ENCODE data around the gene SRSF6. TPM values are rescaled to one million over a fixed set of nuclear protein-coding genes. Genes with fewer than 3 reads are reported as not detected.

The SRSF6 gene
- total RNA-seq, 1 donor from 2014 or later: 68.1 TPM

DNA sequence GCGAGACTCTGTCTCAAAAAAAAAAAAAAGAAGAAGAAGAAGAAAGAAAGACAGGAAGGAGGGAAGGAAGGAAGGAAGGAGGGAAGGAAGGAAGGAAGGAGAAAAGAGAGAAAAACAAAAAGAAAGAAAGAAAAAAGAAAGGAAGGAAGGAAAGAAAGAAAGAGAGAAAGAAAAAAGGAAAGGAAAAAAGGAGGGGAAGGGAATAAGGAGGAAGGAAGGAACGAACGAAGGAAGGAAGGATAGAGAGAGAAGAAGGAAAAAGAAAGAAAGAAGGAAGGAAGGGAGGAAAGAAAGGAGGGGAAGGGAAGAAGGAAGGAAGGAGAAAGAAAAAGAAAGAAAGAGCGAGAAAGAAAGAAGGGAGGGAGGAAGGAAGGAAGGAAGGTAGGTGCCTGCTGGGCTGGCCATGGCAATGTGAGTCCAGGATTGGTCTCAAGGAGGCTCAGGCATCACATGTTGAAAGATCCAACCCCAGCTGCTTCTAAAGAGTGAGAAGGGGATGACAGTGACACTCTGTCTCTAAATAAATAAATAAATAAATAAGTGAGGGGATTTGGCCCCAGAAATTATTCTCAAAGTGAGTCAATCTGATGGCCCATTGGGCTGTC is 24.3 kb upstream of the SRSF6 start:
- TF ChIP-seq, protein P1, sequence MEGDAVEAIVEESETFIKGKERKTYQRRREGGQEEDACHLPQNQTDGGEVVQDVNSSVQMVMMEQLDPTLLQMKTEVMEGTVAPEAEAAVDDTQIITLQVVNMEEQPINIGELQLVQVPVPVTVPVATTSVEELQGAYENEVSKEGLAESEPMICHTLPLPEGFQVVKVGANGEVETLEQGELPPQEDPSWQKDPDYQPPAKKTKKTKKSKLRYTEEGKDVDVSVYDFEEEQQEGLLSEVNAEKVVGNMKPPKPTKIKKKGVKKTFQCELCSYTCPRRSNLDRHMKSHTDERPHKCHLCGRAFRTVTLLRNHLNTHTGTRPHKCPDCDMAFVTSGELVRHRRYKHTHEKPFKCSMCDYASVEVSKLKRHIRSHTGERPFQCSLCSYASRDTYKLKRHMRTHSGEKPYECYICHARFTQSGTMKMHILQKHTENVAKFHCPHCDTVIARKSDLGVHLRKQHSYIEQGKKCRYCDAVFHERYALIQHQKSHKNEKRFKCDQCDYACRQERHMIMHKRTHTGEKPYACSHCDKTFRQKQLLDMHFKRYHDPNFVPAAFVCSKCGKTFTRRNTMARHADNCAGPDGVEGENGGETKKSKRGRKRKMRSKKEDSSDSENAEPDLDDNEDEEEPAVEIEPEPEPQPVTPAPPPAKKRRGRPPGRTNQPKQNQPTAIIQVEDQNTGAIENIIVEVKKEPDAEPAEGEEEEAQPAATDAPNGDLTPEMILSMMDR (IDR thresholded peaks at IDR 0.05; ENCODE audit: insufficient read depth, low read length, poor library complexity, severe bottlenecking): no peak
- H3K4me3 ChIP-seq (ENCODE audit: low read depth, low read length): no peak overlapping the region
- DNase-seq (ENCODE audit: low read depth): no peak
- peaks cover 4% of the 10 kb centered on the region for H3K27me3 ChIP-seq (ENCODE audit: control insufficient read depth, insufficient read depth, low read length)
- no peaks in the 10 kb centered on the region for H3K36me3 ChIP-seq (ENCODE audit: control insufficient read depth, insufficient read depth, low read length)

GRCh38 chr20:43434565-43434964 is 23.1 kb upstream of the SRSF6 start:
- Histone ChIP-seq H3K27me3 (ENCODE audit: control insufficient read depth, insufficient read depth, low read length) (peaks cover 4% of the 10 kb centered on the region), H3K36me3 (ENCODE audit: control insufficient read depth, insufficient read depth, low read length) (no peaks in the 10 kb centered on the region), H3K4me3 (ENCODE audit: low read depth, low read length) (no peak overlapping the region)
- no peak for DNase-seq (ENCODE audit: low read depth)
- TF ChIP-seq, protein P1 (IDR thresholded peaks at IDR 0.05; ENCODE audit: insufficient read depth, low read length, poor library complexity, severe bottlenecking): no peak

DNA sequence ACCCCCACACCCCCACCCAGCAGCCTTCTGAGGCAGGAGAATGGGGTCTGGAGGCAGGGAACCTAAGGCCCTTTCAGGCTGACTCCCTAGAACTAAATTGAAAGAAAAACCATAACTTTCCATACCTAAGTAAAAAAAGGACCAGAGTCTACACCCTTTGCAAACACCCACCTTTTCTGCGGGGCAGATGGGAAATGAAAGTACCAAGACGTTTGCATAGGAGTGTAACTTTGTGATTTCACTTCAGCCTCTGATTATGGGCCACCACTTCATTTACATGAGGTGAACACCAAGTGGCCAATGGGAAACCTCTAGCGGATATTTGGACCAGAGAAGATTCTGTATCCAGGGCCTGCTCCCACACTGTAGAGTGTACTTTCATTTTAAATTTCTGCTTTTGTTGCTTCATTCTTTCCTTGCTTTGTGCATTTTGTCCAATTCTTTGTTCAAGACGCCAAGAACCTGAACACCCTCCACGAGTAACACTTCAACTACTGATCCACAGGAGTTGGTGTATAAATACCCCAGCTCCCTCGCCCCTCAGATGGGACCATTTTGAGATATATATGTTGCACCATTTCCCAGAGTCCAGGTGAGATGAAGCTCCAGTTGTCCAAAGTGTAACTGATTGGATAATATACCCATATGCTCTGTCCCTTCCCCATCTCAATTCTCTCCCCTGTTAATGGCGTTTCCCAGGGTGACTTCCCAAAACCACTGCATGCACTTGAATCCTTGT is 18.9 kb upstream of the SRSF6 start:
- Histone ChIP-seq H3K27me3 (ENCODE audit: control insufficient read depth, insufficient read depth, low read length) (peaks cover 2% of the 10 kb centered on the region), H3K36me3 (ENCODE audit: control insufficient read depth, insufficient read depth, low read length) (no peaks in the 10 kb centered on the region), H3K4me3 (ENCODE audit: low read depth, low read length) (no peak overlapping the region)
- TF ChIP-seq, protein P1 (IDR thresholded peaks at IDR 0.05; ENCODE audit: insufficient read depth, low read length, poor library complexity, severe bottlenecking): no peak
- DNase-seq (ENCODE audit: low read depth): no peak

DNA sequence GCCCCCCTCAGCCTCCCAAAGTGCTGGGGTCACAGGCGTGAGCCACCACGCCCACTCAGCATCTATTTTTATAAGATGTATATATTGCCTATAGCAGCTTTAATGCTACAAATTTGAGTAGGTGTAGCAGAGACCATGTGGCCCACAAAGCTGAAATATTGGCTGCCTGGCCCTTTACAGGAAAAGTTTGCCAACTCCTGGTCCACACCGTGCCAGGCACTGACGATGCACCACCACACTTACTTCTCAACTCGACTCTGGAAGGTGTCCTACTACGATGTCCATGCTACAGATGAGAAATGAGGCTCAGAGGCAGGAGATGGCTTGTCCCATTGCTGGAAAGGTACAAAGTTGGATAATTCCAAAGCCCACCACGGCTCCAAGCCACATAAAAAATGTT is 17.2 kb upstream of the SRSF6 start:
- Histone ChIP-seq H3K4me3 (ENCODE audit: low read depth, low read length) (no peak overlapping the region), H3K27me3 (ENCODE audit: control insufficient read depth, insufficient read depth, low read length) (peaks cover 2% of the 10 kb centered on the region), H3K36me3 (ENCODE audit: control insufficient read depth, insufficient read depth, low read length) (no peaks in the 10 kb centered on the region)
- no peak for DNase-seq (ENCODE audit: low read depth)
- TF ChIP-seq, protein P1 (IDR thresholded peaks at IDR 0.05; ENCODE audit: insufficient read depth, low read length, poor library complexity, severe bottlenecking): no peak

DNA sequence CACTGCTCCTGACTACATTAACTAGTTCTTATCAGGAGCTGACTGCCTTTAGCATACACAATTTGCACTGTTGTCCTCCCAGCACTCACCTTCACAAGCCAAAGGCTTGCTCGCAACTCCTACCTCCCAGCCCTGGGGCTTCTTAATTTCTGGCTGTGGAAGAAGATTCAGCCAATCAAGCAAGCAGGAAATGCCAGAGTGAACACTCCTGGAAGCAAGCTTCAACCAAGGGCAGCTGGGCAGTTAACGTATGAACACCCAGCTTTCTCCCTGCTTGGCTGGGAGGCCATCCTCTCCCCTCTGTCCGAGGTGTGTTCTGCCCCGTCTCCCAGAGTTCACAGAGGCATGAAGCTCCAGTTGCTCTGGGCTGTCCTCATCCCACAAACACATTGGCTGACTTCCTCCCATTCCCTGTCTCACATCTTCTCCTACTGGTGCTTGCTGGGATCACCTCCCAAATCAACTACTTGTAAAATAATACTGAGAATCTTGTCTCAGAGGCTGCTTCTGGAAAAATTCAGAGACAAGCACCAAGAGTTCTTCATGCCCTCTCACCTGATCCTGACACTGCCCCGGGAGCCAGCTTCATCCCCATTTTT is 15.3 kb upstream of the SRSF6 start:
- no peaks in the 10 kb centered on the region for H3K27me3 ChIP-seq (ENCODE audit: control insufficient read depth, insufficient read depth, low read length)
- no peak overlapping the region for H3K4me3 ChIP-seq (ENCODE audit: low read depth, low read length)
- TF ChIP-seq, protein P1 (IDR thresholded peaks at IDR 0.05; ENCODE audit: insufficient read depth, low read length, poor library complexity, severe bottlenecking): no peak
- H3K36me3 ChIP-seq (ENCODE audit: control insufficient read depth, insufficient read depth, low read length): no peaks in the 10 kb centered on the region
- no peak for DNase-seq (ENCODE audit: low read depth)
